Neural progenitor cell (in vitro differentiated cells): ENCODE measurements around the gene ZNF512.

Source experiments
- EZH2 ChIP-seq: fragments of 200-600 bp; sonication (generic); IDR thresholded peaks from 2 replicates; pipeline ENCODE4 v1.6.1; 2017; ENCODE audit warnings: antibody characterized with exemption, mild to moderate bottlenecking, moderate library complexity
- EZH2phosphoT487 ChIP-seq: fragments of 200-600 bp; sonication (generic); IDR thresholded peaks from 2 replicates; pipeline ENCODE4 v1.6.1; 2017; ENCODE audit warnings: antibody characterized with exemption
- TF ChIP-seq, protein P1 (sequence below): fragments of 200-600 bp; sonication (generic); IDR thresholded peaks from 2 replicates; pipeline ENCODE4 v1.5.1; 2017; ENCODE audit warnings: antibody characterized with exemption, mild to moderate bottlenecking

DNA sequence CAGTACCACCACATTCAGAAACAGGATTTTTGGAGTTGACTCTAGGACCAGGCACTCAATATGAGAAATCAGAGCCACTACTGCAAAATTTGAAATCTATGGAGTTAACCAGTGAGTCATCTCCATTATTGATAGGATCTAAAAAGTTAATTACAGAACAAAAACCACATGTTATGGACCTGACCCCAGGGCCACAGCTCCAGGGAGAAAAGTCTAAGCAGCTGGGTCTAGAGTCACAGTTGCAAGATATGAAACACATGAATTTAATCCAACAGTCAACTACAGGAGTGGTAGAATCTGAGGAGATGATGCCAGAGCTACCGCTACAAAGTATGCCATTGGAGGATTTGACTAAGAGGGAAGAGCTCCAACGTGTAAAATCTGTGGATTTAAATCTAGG, 13.4 kb upstream of the ZNF512 start:
- TF ChIP-seq, protein P1, sequence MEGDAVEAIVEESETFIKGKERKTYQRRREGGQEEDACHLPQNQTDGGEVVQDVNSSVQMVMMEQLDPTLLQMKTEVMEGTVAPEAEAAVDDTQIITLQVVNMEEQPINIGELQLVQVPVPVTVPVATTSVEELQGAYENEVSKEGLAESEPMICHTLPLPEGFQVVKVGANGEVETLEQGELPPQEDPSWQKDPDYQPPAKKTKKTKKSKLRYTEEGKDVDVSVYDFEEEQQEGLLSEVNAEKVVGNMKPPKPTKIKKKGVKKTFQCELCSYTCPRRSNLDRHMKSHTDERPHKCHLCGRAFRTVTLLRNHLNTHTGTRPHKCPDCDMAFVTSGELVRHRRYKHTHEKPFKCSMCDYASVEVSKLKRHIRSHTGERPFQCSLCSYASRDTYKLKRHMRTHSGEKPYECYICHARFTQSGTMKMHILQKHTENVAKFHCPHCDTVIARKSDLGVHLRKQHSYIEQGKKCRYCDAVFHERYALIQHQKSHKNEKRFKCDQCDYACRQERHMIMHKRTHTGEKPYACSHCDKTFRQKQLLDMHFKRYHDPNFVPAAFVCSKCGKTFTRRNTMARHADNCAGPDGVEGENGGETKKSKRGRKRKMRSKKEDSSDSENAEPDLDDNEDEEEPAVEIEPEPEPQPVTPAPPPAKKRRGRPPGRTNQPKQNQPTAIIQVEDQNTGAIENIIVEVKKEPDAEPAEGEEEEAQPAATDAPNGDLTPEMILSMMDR = no peak
- no peak for TF ChIP-seq EZH2phosphoT487
- TF ChIP-seq EZH2 = no peak
